C4-2B (cell line): ENCODE measurements around the gene ZNF200.

ENCODE experiments used
- H3K27ac ChIP-seq: fragments of 450-650 bp; 2 replicates; pipeline ENCODE4 v1.5.1; 2017
- ZFX ChIP-seq: fragments of 450-650 bp; IDR thresholded peaks from 2 replicates; pipeline ENCODE4 v1.6.1; 2017
- TF ChIP-seq, protein P1 (sequence below): fragments of 450-650 bp; conservative IDR thresholded peaks from 2 replicates; pipeline ENCODE4 v1.5.1; 2017; ENCODE audit warnings: mild to moderate bottlenecking

ZNF200 gene

DNA sequence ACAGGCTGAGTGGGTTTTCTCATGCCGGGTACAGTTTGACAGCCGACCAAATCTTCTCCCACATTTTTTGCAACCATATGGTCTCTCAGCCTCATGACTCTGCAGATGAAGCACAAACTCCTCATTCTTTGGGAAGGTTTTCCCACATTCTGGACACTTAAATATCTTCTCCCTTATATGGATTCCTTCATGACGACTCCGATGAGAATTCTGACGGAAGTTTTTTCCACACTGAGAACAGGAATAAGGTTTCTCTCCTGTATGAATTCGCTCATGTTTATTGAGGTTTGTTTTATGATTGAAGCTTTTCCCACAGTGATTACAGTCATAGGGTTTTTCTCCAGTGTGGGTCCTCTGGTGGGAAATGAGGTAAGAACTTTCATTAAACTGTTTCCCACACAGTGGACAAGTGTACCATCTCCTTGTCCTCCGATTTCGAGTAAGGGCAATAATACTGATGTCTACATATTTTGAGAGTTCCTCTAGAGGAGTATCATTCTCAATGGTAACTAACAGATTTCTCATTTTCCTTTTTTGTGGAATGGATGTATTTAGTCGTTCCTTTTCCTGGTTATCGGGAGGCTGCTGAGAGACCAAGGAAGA, 10.9 kb downstream of the ZNF200 start:
- TF ChIP-seq, protein P1, sequence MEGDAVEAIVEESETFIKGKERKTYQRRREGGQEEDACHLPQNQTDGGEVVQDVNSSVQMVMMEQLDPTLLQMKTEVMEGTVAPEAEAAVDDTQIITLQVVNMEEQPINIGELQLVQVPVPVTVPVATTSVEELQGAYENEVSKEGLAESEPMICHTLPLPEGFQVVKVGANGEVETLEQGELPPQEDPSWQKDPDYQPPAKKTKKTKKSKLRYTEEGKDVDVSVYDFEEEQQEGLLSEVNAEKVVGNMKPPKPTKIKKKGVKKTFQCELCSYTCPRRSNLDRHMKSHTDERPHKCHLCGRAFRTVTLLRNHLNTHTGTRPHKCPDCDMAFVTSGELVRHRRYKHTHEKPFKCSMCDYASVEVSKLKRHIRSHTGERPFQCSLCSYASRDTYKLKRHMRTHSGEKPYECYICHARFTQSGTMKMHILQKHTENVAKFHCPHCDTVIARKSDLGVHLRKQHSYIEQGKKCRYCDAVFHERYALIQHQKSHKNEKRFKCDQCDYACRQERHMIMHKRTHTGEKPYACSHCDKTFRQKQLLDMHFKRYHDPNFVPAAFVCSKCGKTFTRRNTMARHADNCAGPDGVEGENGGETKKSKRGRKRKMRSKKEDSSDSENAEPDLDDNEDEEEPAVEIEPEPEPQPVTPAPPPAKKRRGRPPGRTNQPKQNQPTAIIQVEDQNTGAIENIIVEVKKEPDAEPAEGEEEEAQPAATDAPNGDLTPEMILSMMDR: no peak
- no peak for TF ChIP-seq ZFX
- H3K27ac ChIP-seq: no peak overlapping the region

DNA sequence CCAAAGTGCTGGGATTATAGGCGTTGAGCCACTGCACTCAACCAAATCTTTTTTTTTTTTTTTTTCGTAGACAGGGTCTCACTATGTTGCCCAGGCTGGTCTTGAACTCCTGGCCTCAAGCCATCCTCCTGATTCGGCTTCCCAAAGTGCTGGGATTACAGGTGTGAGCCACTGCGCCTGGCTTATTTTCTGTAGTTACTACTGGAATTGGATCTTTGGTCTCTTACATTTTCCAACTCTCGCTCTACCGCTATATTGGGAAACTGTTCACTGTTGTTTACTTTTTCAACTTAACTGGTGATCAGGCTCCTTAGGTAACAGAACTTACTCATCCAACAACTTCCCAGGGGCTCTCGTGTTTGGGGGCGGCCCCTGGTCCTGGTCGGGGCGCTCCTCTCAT, 14.1 kb downstream of the ZNF200 start:
- no peak for TF ChIP-seq ZFX
- TF ChIP-seq, protein P1: no peak
- H3K27ac ChIP-seq: no peak overlapping the region

DNA sequence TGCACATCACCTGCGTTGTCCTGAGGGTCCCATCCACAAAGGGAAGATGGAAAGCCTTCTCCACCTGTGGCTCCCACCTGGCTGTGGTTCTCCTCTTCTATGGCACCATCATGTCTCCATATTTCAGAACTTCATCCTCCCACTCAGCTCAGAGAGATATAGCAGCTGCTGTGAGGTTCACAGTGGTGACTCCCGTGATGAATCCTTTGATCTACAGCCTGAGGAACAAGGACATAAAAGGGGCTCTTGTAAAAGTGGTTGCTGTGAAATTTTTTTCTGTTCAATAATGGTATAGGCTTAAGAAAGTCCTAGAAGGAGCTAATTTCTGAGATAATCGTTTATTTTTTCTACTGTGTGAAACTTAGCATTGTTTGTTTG, 18.7 kb downstream of the ZNF200 start:
- no peak overlapping the region for H3K27ac ChIP-seq

DNA sequence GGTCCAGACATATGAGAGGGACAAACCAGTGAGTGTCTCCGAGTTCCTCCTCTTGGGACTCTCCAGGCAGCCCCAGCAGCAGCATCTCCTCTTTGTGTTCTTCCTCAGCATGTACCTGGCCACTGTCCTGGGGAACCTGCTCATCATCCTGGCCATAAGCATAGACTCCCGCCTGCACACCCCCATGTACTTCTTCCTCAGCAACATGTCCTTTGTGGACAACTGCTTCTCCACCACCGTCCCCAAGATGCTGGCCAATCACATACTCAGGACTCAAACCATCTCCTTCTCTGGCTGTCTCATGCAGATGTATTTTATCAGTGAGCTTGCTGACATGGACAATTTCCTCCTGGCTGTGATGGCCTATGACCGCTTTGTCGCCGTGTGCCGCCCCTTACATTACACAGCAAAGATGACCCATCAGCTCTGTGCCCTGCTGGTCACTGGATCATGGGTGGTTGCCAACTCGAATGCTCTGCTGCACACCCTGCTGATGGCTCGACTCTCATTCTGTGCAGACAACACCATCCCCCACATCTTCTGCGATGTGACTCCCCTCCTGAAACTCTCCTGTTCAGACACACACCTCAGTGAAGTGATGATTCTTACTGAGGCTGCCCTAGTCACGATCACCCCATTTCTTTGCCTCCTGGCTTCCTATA, 19.2 kb downstream of the ZNF200 start:
- no peak overlapping the region for H3K27ac ChIP-seq
- no peak for TF ChIP-seq ZFX
- TF ChIP-seq, protein P1: no peak

More for the DNA sequence above, 18.7 kb downstream of the ZNF200 start:
- TF ChIP-seq, protein P1: no peak
- TF ChIP-seq ZFX: no peak

DNA sequence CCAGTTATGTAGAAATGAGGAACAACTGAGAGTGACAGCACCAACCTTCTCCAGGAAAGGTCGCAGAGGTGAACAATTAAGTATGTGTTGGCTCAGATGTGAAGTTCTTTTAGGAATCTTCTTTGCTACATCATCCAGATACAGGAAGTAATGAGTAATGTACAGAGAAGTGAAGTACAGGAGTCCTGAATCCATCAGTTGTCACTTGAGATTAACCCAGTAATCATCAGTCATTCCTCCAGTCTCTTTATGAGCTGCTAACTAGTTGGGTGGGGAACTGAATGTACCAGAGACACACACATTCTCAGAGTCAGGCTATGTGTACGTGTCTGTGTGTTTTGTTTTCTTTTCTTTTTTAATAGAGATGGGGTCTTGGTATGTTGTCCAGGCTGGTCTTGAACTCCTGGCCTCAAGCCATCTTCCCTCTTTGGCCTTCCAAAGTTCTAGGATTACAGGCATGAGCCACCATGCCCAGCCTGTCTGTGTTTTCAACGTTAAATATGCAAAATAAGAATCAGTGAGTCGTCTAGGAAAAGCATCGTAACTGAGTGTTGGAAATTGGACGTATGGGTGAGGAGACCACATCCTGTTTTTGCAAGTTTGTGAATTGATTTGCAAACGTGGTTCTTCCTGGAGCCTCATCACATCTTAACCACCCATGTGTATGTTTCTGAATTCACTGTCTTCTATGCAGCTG, 19.9 kb downstream of the ZNF200 start:
- H3K27ac ChIP-seq: no peak overlapping the region
- no peak for TF ChIP-seq ZFX
- TF ChIP-seq, protein P1: no peak

DNA sequence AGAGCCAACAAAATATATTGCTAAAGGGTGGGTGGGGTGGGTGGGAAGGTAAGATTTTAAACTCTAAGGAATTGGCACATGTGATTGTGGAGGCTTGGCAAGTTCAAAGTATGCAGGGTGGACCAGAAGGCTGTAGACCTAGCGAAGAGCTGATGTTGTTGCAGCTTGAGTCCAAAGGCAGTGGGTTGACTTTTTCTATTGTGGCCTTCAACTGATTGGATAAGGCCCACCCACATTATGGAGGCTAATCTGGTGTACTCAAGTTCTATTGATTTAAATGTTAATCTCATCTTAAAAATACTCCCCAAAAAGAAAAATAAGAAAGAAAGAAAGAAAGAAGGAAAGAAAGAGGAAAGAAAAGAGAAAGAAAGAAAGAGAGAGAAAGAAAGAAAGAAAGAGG, 22.4 kb downstream of the ZNF200 start:
- TF ChIP-seq, protein P1: no peak
- no peak for TF ChIP-seq ZFX
- H3K27ac ChIP-seq: no peak overlapping the region

DNA sequence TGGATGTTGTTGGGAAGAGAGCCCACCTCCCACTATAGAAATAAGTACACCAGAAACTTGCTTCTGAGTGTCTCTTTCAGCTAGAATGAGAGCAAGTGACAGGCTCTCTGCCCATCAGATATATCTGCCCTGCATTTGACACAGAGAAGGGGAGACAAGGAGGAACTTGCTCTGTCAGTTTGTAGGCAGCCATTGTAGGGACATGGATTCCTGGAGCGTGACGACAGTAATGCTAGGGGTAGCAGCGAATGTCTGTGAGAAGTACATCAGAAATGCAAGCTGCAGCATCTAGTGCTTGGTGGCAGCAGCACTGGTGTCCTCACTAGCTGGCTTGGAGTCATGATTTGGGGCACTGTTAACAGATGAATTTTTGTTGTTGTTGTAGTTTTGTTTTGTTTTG, 23.0 kb downstream of the ZNF200 start:
- no peak overlapping the region for H3K27ac ChIP-seq
- TF ChIP-seq, protein P1: no peak
- TF ChIP-seq ZFX: no peak
